IMR-90 (cell line): ENCODE results near the gene ROBO4. TPM values are rescaled to one million over a fixed set of nuclear protein-coding genes. Genes with fewer than 3 reads are reported as not detected.
A peak's percentile ranks its signal among the peaks of the same experiment; 100 is the strongest.

Source experiments
- ATAC-seq: fragments of 200-7000 bp; cut with Tn5 transposase; 2 replicates; pipeline ENCODE4 v1.9.1; 2020; ENCODE audit warnings: low read depth, mild to moderate bottlenecking, moderate library complexity
- BruUV-seq: library from RNA; stranded (reverse); fragments of 400-500 nt; replicated peaks from 2 replicates; lab custom pipeline; 2021; lab: Mats Ljungman, UMichigan
- CTCF ChIA-PET: fragments of 300-600 bp; formaldehyde crosslinking; extraction: SDS; loops from one replicate; lab custom pipeline; 2021; ENCODE audit warnings: antibody characterized with exemption; lab: Yijun Ruan, JAX
- POLR2A ChIA-PET: fragments of 300-600 bp; sonication (Branson Sonifier 250); formaldehyde crosslinking; loops from one replicate; lab custom pipeline; 2022; ENCODE audit warnings: antibody characterized with exemption; ENCODE audit not compliant: unreplicated experiment; lab: Charles Lee
- DNase-seq: peaks from one replicate; pipeline ENCODE4 v3.0.0; 2013
- H2AFZ ChIP-seq: replicated peaks from 2 replicates; pipeline ENCODE3; 2013; ENCODE audit warnings: low read length, mild to moderate bottlenecking; ENCODE audit not compliant: poor library complexity
- H2AK5ac ChIP-seq: 2 replicates; pipeline ENCODE4 v1.6.1; 2013; ENCODE audit warnings: low read depth, low read length, inconsistent platforms
- H2AK9ac ChIP-seq: replicated peaks from 2 replicates; pipeline ENCODE3; 2013; ENCODE audit warnings: mild to moderate bottlenecking, low read depth, low read length, moderate library complexity; ENCODE audit not compliant: poor library complexity
- H2BK120ac ChIP-seq: 2 replicates; pipeline ENCODE4 v1.6.1; 2013; ENCODE audit warnings: low read depth, low read length, inconsistent platforms
- H2BK15ac ChIP-seq: 3 replicates; pipeline ENCODE4 v1.6.1; 2013; ENCODE audit warnings: low read depth, low read length, inconsistent platforms
- H2BK20ac ChIP-seq: 2 replicates; pipeline ENCODE4 v1.6.1; 2013; ENCODE audit warnings: low read depth, mild to moderate bottlenecking, inconsistent platforms, low read length, moderate library complexity
- H2BK5ac ChIP-seq: 2 replicates; pipeline ENCODE4 v1.6.1; 2013; ENCODE audit warnings: mild to moderate bottlenecking, low read depth, low read length, inconsistent platforms; ENCODE audit not compliant: poor library complexity, severe bottlenecking
- H3K14ac ChIP-seq: replicated peaks from 2 replicates; pipeline ENCODE4 v1.6.1; 2013; ENCODE audit warnings: low read depth, low read length, inconsistent platforms
- H3K18ac ChIP-seq: 2 replicates; pipeline ENCODE4 v1.6.1; 2013; ENCODE audit warnings: low read depth, low read length, control low read depth
- H3K23ac ChIP-seq: 2 replicates; pipeline ENCODE4 v1.6.1; 2013; ENCODE audit warnings: low read depth, low read length, inconsistent platforms
- H3K27ac ChIP-seq: 2 replicates; pipeline ENCODE4 v1.5.1; 2013; ENCODE audit warnings: mild to moderate bottlenecking, control low read depth, low read length; ENCODE audit not compliant: insufficient read depth
- H3K27me3 ChIP-seq: 2 replicates; pipeline ENCODE4 v1.6.1; 2013; ENCODE audit warnings: low read length; ENCODE audit not compliant: control insufficient read depth, insufficient read depth
- H3K36me3 ChIP-seq: 2 replicates; pipeline ENCODE4 v1.6.1; 2013; ENCODE audit warnings: low read length, mixed read lengths; ENCODE audit not compliant: control insufficient read depth, insufficient read depth
- H3K4ac ChIP-seq: 2 replicates; pipeline ENCODE4 v1.6.1; 2013; ENCODE audit warnings: low read depth, low read length, inconsistent platforms
- H3K4me1 ChIP-seq: 2 replicates; pipeline ENCODE4 v1.6.1; 2013; ENCODE audit warnings: low read length, mixed read lengths; ENCODE audit not compliant: control insufficient read depth, insufficient read depth
- H3K4me2 ChIP-seq: 2 replicates; pipeline ENCODE4 v1.6.1; 2013; ENCODE audit warnings: low read depth, mild to moderate bottlenecking, control low read depth, low read length, moderate library complexity
- H3K4me3 ChIP-seq: 2 replicates; pipeline ENCODE4 v1.5.1; 2013; ENCODE audit warnings: low read depth, mild to moderate bottlenecking, control low read depth, low read length, moderate library complexity; ENCODE audit not compliant: insufficient read depth
- H3K56ac ChIP-seq: 2 replicates; pipeline ENCODE4 v1.6.1; 2013; ENCODE audit warnings: low read length, inconsistent platforms; ENCODE audit not compliant: insufficient read depth; ENCODE audit errors: extremely low read depth
- H3K79me1 ChIP-seq, 2 experiments: 2 replicates each; pipeline ENCODE4 v1.6.1; 2013; ENCODE audit warnings: low read length in 2 of 2, inconsistent platforms in 1 of 2, low read depth in 1 of 2
- H3K9ac ChIP-seq: 2 replicates; pipeline ENCODE4 v1.6.1; 2013; ENCODE audit warnings: low read depth, low read length, control low read depth
- H3K9me1 ChIP-seq: 2 replicates; pipeline ENCODE4 v1.6.1; 2013; ENCODE audit warnings: low read length, inconsistent platforms; ENCODE audit not compliant: insufficient read depth
- H3K9me3 ChIP-seq: 2 replicates; pipeline ENCODE4 v1.6.1; 2013; ENCODE audit warnings: low read length; ENCODE audit not compliant: control insufficient read depth, insufficient read depth
- H4K20me1 ChIP-seq: 2 replicates; pipeline ENCODE4 v1.6.1; 2013; ENCODE audit warnings: low read length, inconsistent platforms; ENCODE audit not compliant: insufficient read depth
- H4K5ac ChIP-seq: 2 replicates; pipeline ENCODE4 v1.6.1; 2013; ENCODE audit warnings: mild to moderate bottlenecking, low read depth, low read length, control low read depth
- H4K8ac ChIP-seq, 2 experiments: 2 replicates each; pipeline ENCODE4 v1.6.1; 2013; ENCODE audit warnings: low read depth in 2 of 2, low read length in 2 of 2, control low read depth in 1 of 2, inconsistent platforms in 1 of 2
- H4K91ac ChIP-seq: 2 replicates; pipeline ENCODE4 v1.6.1; 2013; ENCODE audit warnings: low read depth, low read length, inconsistent platforms; ENCODE audit not compliant: insufficient read depth
- BHLHE40 ChIP-seq: fragments of 150-350 bp; IDR thresholded peaks from 2 replicates; pipeline ENCODE4 v1.6.1; 2016; ENCODE audit warnings: mild to moderate bottlenecking, low read depth, low read length
- CHD1 ChIP-seq: IDR thresholded peaks from 2 replicates; pipeline ENCODE4 v1.6.1; 2012; ENCODE audit warnings: low read depth, low read length, improper control_type of control experiment
- WGBS, 2 experiments: methylation state at CpG; one replicate each; pipeline versions ENCODE4 v1.1.5 to v1.1.7; 2013; ENCODE audit warnings: missing lambda C conversion rate in 2 of 2; ENCODE audit not compliant: insufficient read length in 1 of 2; ENCODE audit errors: extremely low coverage in 2 of 2; 5-methylcytosine and 5-hydroxymethylcytosine counted together
- dilution Hi-C: fragments of 300-500 bp; cut with HindIII; formaldehyde crosslinking; loops from one replicate; pipeline ENCODE4 v1.14.3; 2018; ENCODE audit warnings: low sequenced_read_pairs; ENCODE audit not compliant: unreplicated experiment
- in situ Hi-C: fragments of 300-500 bp; cut with MboI; formaldehyde crosslinking; loops from 3 replicates; pipeline ENCODE4 v1.14.3; 2019; ENCODE audit warnings: low sequenced_read_pairs, inconsistent platforms, mixed read lengths
- intact Hi-C: fragments of 100-400 bp; cut with micrococcal nuclease; formaldehyde crosslinking; loops from 2 replicates; pipeline ENCODE4 v1.10.0; 2022
- polyA plus RNA-seq, 3 experiments: library from polyadenylated mRNA; depleted of rRNA; stranded (reverse); fragments of >200 nt; gene quantifications; 2 replicates each; pipeline ENCODE4 v1.2.3, GENCODE V29; 2012; ENCODE audit warnings: low replicate concordance in 1 of 3
- total RNA-seq: library from RNA; depleted of rRNA; stranded (reverse); fragments of >200 nt; gene quantifications from 2 replicates; pipeline ENCODE4 v1.2.3, GENCODE V29; 2012

ROBO4 gene
- total and polyA plus RNA-seq, 2 of the 4 experiments (the other 2 are of a cell fraction): 0.72 to 0.82 TPM

DNA sequence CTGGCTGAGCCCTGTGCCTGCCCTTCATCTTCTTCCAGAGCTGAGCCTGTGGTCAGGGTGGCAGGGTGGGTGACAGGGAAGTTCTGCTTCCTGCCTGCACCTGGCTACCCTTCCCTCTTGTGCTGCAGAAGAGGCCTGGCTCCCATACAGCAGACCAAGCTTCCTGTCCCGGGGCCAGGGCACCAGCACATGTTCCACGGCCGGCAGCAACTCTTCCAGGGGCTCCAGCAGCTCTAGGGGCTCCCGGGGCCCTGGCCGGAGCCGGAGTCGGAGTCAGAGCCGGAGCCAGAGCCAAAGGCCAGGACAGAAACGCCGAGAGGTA, 17.4 kb downstream of the ROBO4 start:
- H4K5ac ChIP-seq: no peak overlapping the region
- H2AK9ac ChIP-seq: no peak overlapping the region
- no peaks in the 10 kb centered on the region for H3K36me3 ChIP-seq
- H4K8ac ChIP-seq: no peak overlapping the region
- no peak overlapping the region for H3K27ac ChIP-seq
- TF ChIP-seq CHD1 (no peak), BHLHE40 (no peak)
- no peaks in the 10 kb centered on the region for H3K9me3 ChIP-seq
- no peak overlapping the region for H3K9ac ChIP-seq
- intact Hi-C loops (no loop called here), dilution Hi-C loops (no loop called here), in situ Hi-C loops (no loop called here)
- H3K4me3 ChIP-seq: no peak overlapping the region
- no peak overlapping the region for H2BK20ac ChIP-seq
- no TSS peak for BruUV-seq
- no peak overlapping the region for H3K56ac ChIP-seq
- ATAC-seq: no peak
- H2BK120ac ChIP-seq: no peak overlapping the region
- ChIA-PET CTCF (no interaction called here), POLR2A (no interaction called here)
- peaks cover 6 to 21% of the 10 kb centered on the region in 2 experiments; a peak in 3 of 4 replicates for H3K79me1 ChIP-seq
- H4K91ac ChIP-seq: no peak overlapping the region
- no peak overlapping the region for H3K23ac ChIP-seq
- H2AK5ac ChIP-seq: peak overlapping the region; percentile 14; the same call in 1 of the 2 replicates
- no peak overlapping the region for H2BK5ac ChIP-seq
- no peak overlapping the region for H3K4ac ChIP-seq
- no peak overlapping the region for H2BK15ac ChIP-seq
- no peak overlapping the region for H3K18ac ChIP-seq
- no peak overlapping the region for H3K4me2 ChIP-seq
- H3K9me1 ChIP-seq: peaks cover 3% of the 10 kb centered on the region; the same call in 1 of the 2 replicates
- 79% methylated on average over 3 of the region's 10 CpGs; no CpG with 5 or more reads in 1 of the 2 experiments for WGBS, 2 experiments
- DNase-seq: no peak
- no peaks in the 10 kb centered on the region for H4K20me1 ChIP-seq
- H3K27me3 ChIP-seq: no peaks in the 10 kb centered on the region
- H2AFZ ChIP-seq: no peak overlapping the region
- no peak overlapping the region for H3K14ac ChIP-seq
- H3K4me1 ChIP-seq: peaks cover 3% of the 10 kb centered on the region
